Activated CD4-positive, alpha-beta memory T cell treated with anti-CD3 and anti-CD28 coated beads, Interleukin-2, amount 10 ng/mL, durations not matched to agents 7 days and 5 days (primary cell): ENCODE results near the gene TNFSF10. TPM values are rescaled to one million over a fixed set of nuclear protein-coding genes. Genes with fewer than 3 reads are reported as not detected.
A peak's percentile ranks its signal among the peaks of the same experiment; 100 is the strongest.
"Not testable (repeated sequence)": the region's sequence is repeated elsewhere in the genome, so short reads cannot be mapped to it uniquely, and the experiment has no call there.

Experiments
- CTCF ChIA-PET: fragments of 350-600 bp; sonication (Branson Sonifier 250); formaldehyde crosslinking; loops from one replicate; lab custom pipeline; 2021; ENCODE audit warnings: antibody characterized with exemption, inconsistent platforms; lab: Charles Lee
- POLR2A ChIA-PET: fragments of 350-600 bp; sonication (Branson Sonifier 250); formaldehyde crosslinking; loops from one replicate; lab custom pipeline; 2021; ENCODE audit warnings: antibody characterized with exemption; lab: Charles Lee
- DNase-seq: peaks from one replicate; pipeline ENCODE4 v3.0.0-alpha.2; 2020
- H3K27ac Mint-ChIP-seq: one replicate; pipeline ENCODE4 v1.8.0; 2021; ENCODE audit warnings: mild to moderate bottlenecking, mixed read lengths
- H3K27me3 Mint-ChIP-seq: one replicate; pipeline ENCODE4 v1.8.0; 2021; ENCODE audit warnings: mixed read lengths
- H3K36me3 Mint-ChIP-seq: one replicate; pipeline ENCODE4 v1.8.0; 2021; ENCODE audit warnings: low read depth, mixed read lengths
- H3K4me1 Mint-ChIP-seq: one replicate; pipeline ENCODE4 v1.8.0; 2021; ENCODE audit warnings: mixed read lengths
- H3K4me3 Mint-ChIP-seq: one replicate; pipeline ENCODE4 v1.8.0; 2021; ENCODE audit warnings: mild to moderate bottlenecking, mixed read lengths
- H3K9me3 Mint-ChIP-seq: one replicate; pipeline ENCODE4 v1.8.0; 2021; ENCODE audit warnings: mixed read lengths
- total RNA-seq, 2 experiments: library from RNA; stranded (reverse); gene quantifications; one replicate each; pipeline ENCODE4 v1.2.3, GENCODE V29; 2021

Gene TNFSF10
- 100 to 1,000 TPM; 118 to 119 TPM for total RNA-seq

GRCh38 chr3:172522871-172523818 lies at the start of gene TNFSF10:
Gene TNFSF10, minus strand, starts transcription at chr3:172523430. Its CDS starts 46 bp downstream, at chr3:172523384.
- POLR2A ChIA-PET: interaction anchor here (1.0 to 7.2 kb wide), 19 partner anchors 7 to 228 kb away, joined by 3 to 149 read pairs (median 12); partner anchors contain the start of gene ECT2
- peak within 1 kb of the TSS; percentile 87 for H3K27ac Mint-ChIP-seq
- H3K36me3 Mint-ChIP-seq: peaks cover 54% of the 10 kb centered on the region
- peaks cover 45% of the 10 kb centered on the region for H3K4me1 Mint-ChIP-seq
- no peaks in the 10 kb centered on the region for H3K27me3 Mint-ChIP-seq
- CTCF ChIA-PET: interaction anchor here (0.8 to 6.2 kb wide), 10 partner anchors 7 to 188 kb away, joined by 3 to 72 read pairs (median 4); partner anchors contain the start of gene NCEH1
- peak within 1 kb of the TSS; percentile 100 for H3K4me3 Mint-ChIP-seq
- no peaks in the 10 kb centered on the region for H3K9me3 Mint-ChIP-seq
- peak; percentile 85 for DNase-seq

- Mint-ChIP-seq H3K27me3 (peaks cover 2% of the 10 kb centered on the region), H3K4me3 (no peak overlapping the region), H3K9me3 (peaks cover 42% of the 10 kb centered on the region), H3K4me1 (peaks cover 17% of the 10 kb centered on the region), H3K27ac (no peak overlapping the region), H3K36me3 (peaks cover 50% of the 10 kb centered on the region)
- ChIA-PET CTCF (interaction anchor here (1.0 kb wide), 1 partner anchor 26 kb away, joined by 4 read pairs; no protein-coding TSS in a partner anchor), POLR2A (interaction anchor here (0.6 kb wide), 1 partner anchor 31 kb away, joined by 3 read pairs; no protein-coding TSS in a partner anchor)
- DNase-seq: no peak
Observed at GRCh38 chr3:172569128-172570008, 46.1 kb upstream of the TNFSF10 start.

GRCh38 chr3:172568701-172569100 lies 45.5 kb upstream of the TNFSF10 start:
- Mint-ChIP-seq H3K27ac (no peak overlapping the region), H3K36me3 (peaks cover 44% of the 10 kb centered on the region), H3K27me3 (peaks cover 2% of the 10 kb centered on the region), H3K4me1 (peaks cover 21% of the 10 kb centered on the region), H3K4me3 (no peak overlapping the region), H3K9me3 (peaks cover 37% of the 10 kb centered on the region)
- ChIA-PET CTCF (no interaction called here), POLR2A (no interaction called here)
- no peak for DNase-seq

GRCh38 chr3:172566785-172567184 lies 43.6 kb upstream of the TNFSF10 start:
- H3K4me3 Mint-ChIP-seq, POLR2A ChIA-PET, DNase-seq, CTCF ChIA-PET, H3K27ac Mint-ChIP-seq, H3K27me3 Mint-ChIP-seq: not testable (repeated sequence)
- peaks cover 37% of the 10 kb centered on the region for H3K36me3 Mint-ChIP-seq
- peaks cover 27% of the 10 kb centered on the region for H3K9me3 Mint-ChIP-seq
- peaks cover 39% of the 10 kb centered on the region for H3K4me1 Mint-ChIP-seq

- ChIA-PET POLR2A (no interaction called here), CTCF (no interaction called here)
- H3K4me1 Mint-ChIP-seq: peaks cover 40% of the 10 kb centered on the region
Observed at GRCh38 chr3:172564499-172564898, 41.3 kb upstream of the TNFSF10 start.

GRCh38 chr3:172562871-172563865 lies 39.9 kb upstream of the TNFSF10 start:
- ChIA-PET POLR2A (interaction anchor here (0.8 to 3.7 kb wide), 16 partner anchors 8 to 187 kb away, joined by 3 to 40 read pairs (median 8); partner anchors contain the start of genes ECT2 and TNFSF10), CTCF (interaction anchor here (0.7 to 3.0 kb wide), 11 partner anchors 8 to 102 kb away, joined by 3 to 14 read pairs (median 3); partner anchors contain the start of gene TNFSF10)
- Mint-ChIP-seq H3K36me3 (peaks cover 13% of the 10 kb centered on the region), H3K4me1 (peaks cover 32% of the 10 kb centered on the region), H3K27ac (peak overlapping the region; percentile 84), H3K4me3 (peak overlapping the region; percentile 63), H3K9me3 (peaks cover 14% of the 10 kb centered on the region), H3K27me3 (no peaks in the 10 kb centered on the region)
- peak; percentile 32 for DNase-seq

More at GRCh38 chr3:172564499-172564898, 41.3 kb upstream of the TNFSF10 start:
- Mint-ChIP-seq H3K4me3 (no peak overlapping the region), H3K27ac (no peak overlapping the region), H3K36me3 (peaks cover 23% of the 10 kb centered on the region), H3K27me3 (peaks cover under 1% of the 10 kb centered on the region), H3K9me3 (peaks cover 19% of the 10 kb centered on the region)
- DNase-seq: no peak

- POLR2A ChIA-PET: interaction anchor here (0.8 to 3.7 kb wide), 16 partner anchors 9 to 188 kb away, joined by 3 to 40 read pairs (median 8); partner anchors contain the start of genes ECT2 and TNFSF10
Observed at GRCh38 chr3:172561897-172562640, 38.8 kb upstream of the TNFSF10 start.

GRCh38 chr3:172560586-172560985 lies 37.4 kb upstream of the TNFSF10 start:
- Mint-ChIP-seq H3K27ac (no peak overlapping the region), H3K9me3 (no peaks in the 10 kb centered on the region), H3K4me3 (no peak overlapping the region), H3K36me3 (peaks cover 2% of the 10 kb centered on the region), H3K4me1 (peaks cover 37% of the 10 kb centered on the region), H3K27me3 (no peaks in the 10 kb centered on the region)
- CTCF ChIA-PET: interaction anchor here (0.6 to 3.0 kb wide), 4 partner anchors 23 to 108 kb away, joined by 3 to 14 read pairs (median 6); no protein-coding TSS in a partner anchor
- POLR2A ChIA-PET: interaction anchor here (0.9 to 3.7 kb wide), 3 partner anchors 33 to 43 kb away, joined by 3 to 40 read pairs (median 23); partner anchors contain the start of gene TNFSF10
- no peak for DNase-seq

More at GRCh38 chr3:172561897-172562640, 38.8 kb upstream of the TNFSF10 start:
- no peaks in the 10 kb centered on the region for H3K27me3 Mint-ChIP-seq
- peak overlapping the region; percentile 63 for H3K4me3 Mint-ChIP-seq
- H3K9me3 Mint-ChIP-seq: peaks cover 8% of the 10 kb centered on the region
- peak overlapping the region; percentile 86 for H3K27ac Mint-ChIP-seq
- DNase-seq: peak; percentile 30
- peaks cover 37% of the 10 kb centered on the region for H3K4me1 Mint-ChIP-seq
- H3K36me3 Mint-ChIP-seq: peaks cover 7% of the 10 kb centered on the region
- CTCF ChIA-PET: interaction anchor here (0.7 to 3.0 kb wide), 10 partner anchors 9 to 104 kb away, joined by 3 to 14 read pairs (median 4); partner anchors contain the start of gene TNFSF10

- Mint-ChIP-seq H3K27me3 (no peaks in the 10 kb centered on the region), H3K4me1 (peaks cover 37% of the 10 kb centered on the region), H3K36me3 (peaks cover 2% of the 10 kb centered on the region), H3K9me3 (no peaks in the 10 kb centered on the region), H3K4me3 (no peak overlapping the region), H3K27ac (no peak overlapping the region)
- ChIA-PET POLR2A (interaction anchor here (0.9 to 3.7 kb wide), 2 partner anchors 34 to 43 kb away, joined by 3 to 40 read pairs; no protein-coding TSS in a partner anchor), CTCF (interaction anchor here (3.0 kb wide), 1 partner anchor 36 kb away, joined by 14 read pairs; no protein-coding TSS in a partner anchor)
- DNase-seq: no peak
Observed at GRCh38 chr3:172560026-172560425, 36.8 kb upstream of the TNFSF10 start.

GRCh38 chr3:172559020-172559419 lies 35.8 kb upstream of the TNFSF10 start:
- Mint-ChIP-seq H3K36me3 (peaks cover 2% of the 10 kb centered on the region), H3K9me3 (no peaks in the 10 kb centered on the region), H3K27me3 (no peaks in the 10 kb centered on the region), H3K4me1 (peaks cover 34% of the 10 kb centered on the region), H3K4me3 (no peak overlapping the region), H3K27ac (no peak overlapping the region)
- CTCF ChIA-PET: no interaction called here
- POLR2A ChIA-PET: no interaction called here
- no peak for DNase-seq
